IMR-90 (cell line): ENCODE results near the gene CD19. TPM values are rescaled to one million over a fixed set of nuclear protein-coding genes. Genes with fewer than 3 reads are reported as not detected.

ENCODE experiments used
- ATAC-seq: fragments of 200-7000 bp; cut with Tn5 transposase; 2 replicates; pipeline ENCODE4 v1.9.1; 2020; ENCODE audit warnings: low read depth, mild to moderate bottlenecking, moderate library complexity
- BruUV-seq: library from RNA; stranded (reverse); fragments of 400-500 nt; replicated peaks from 2 replicates; lab custom pipeline; 2021; lab: Mats Ljungman, UMichigan
- CTCF ChIA-PET: fragments of 300-600 bp; formaldehyde crosslinking; extraction: SDS; loops from one replicate; lab custom pipeline; 2021; ENCODE audit warnings: antibody characterized with exemption; lab: Yijun Ruan, JAX
- POLR2A ChIA-PET: fragments of 300-600 bp; sonication (Branson Sonifier 250); formaldehyde crosslinking; loops from one replicate; lab custom pipeline; 2022; ENCODE audit warnings: antibody characterized with exemption; ENCODE audit not compliant: unreplicated experiment; lab: Charles Lee
- DNase-seq: peaks from one replicate; pipeline ENCODE4 v3.0.0; 2013
- H2AFZ ChIP-seq: replicated peaks from 2 replicates; pipeline ENCODE3; 2013; ENCODE audit warnings: low read length, mild to moderate bottlenecking; ENCODE audit not compliant: poor library complexity
- H2AK5ac ChIP-seq: 2 replicates; pipeline ENCODE4 v1.6.1; 2013; ENCODE audit warnings: low read depth, low read length, inconsistent platforms
- H2AK9ac ChIP-seq: replicated peaks from 2 replicates; pipeline ENCODE3; 2013; ENCODE audit warnings: mild to moderate bottlenecking, low read depth, low read length, moderate library complexity; ENCODE audit not compliant: poor library complexity
- H2BK120ac ChIP-seq: 2 replicates; pipeline ENCODE4 v1.6.1; 2013; ENCODE audit warnings: low read depth, low read length, inconsistent platforms
- H2BK15ac ChIP-seq: 3 replicates; pipeline ENCODE4 v1.6.1; 2013; ENCODE audit warnings: low read depth, low read length, inconsistent platforms
- H2BK20ac ChIP-seq: 2 replicates; pipeline ENCODE4 v1.6.1; 2013; ENCODE audit warnings: low read depth, mild to moderate bottlenecking, inconsistent platforms, low read length, moderate library complexity
- H2BK5ac ChIP-seq: 2 replicates; pipeline ENCODE4 v1.6.1; 2013; ENCODE audit warnings: mild to moderate bottlenecking, low read depth, low read length, inconsistent platforms; ENCODE audit not compliant: poor library complexity, severe bottlenecking
- H3K14ac ChIP-seq: replicated peaks from 2 replicates; pipeline ENCODE4 v1.6.1; 2013; ENCODE audit warnings: low read depth, low read length, inconsistent platforms
- H3K18ac ChIP-seq: 2 replicates; pipeline ENCODE4 v1.6.1; 2013; ENCODE audit warnings: low read depth, low read length, control low read depth
- H3K23ac ChIP-seq: 2 replicates; pipeline ENCODE4 v1.6.1; 2013; ENCODE audit warnings: low read depth, low read length, inconsistent platforms
- H3K27ac ChIP-seq: 2 replicates; pipeline ENCODE4 v1.5.1; 2013; ENCODE audit warnings: mild to moderate bottlenecking, control low read depth, low read length; ENCODE audit not compliant: insufficient read depth
- H3K27me3 ChIP-seq: 2 replicates; pipeline ENCODE4 v1.6.1; 2013; ENCODE audit warnings: low read length; ENCODE audit not compliant: control insufficient read depth, insufficient read depth
- H3K36me3 ChIP-seq: 2 replicates; pipeline ENCODE4 v1.6.1; 2013; ENCODE audit warnings: low read length, mixed read lengths; ENCODE audit not compliant: control insufficient read depth, insufficient read depth
- H3K4ac ChIP-seq: 2 replicates; pipeline ENCODE4 v1.6.1; 2013; ENCODE audit warnings: low read depth, low read length, inconsistent platforms
- H3K4me1 ChIP-seq: 2 replicates; pipeline ENCODE4 v1.6.1; 2013; ENCODE audit warnings: low read length, mixed read lengths; ENCODE audit not compliant: control insufficient read depth, insufficient read depth
- H3K4me2 ChIP-seq: 2 replicates; pipeline ENCODE4 v1.6.1; 2013; ENCODE audit warnings: low read depth, mild to moderate bottlenecking, control low read depth, low read length, moderate library complexity
- H3K4me3 ChIP-seq: 2 replicates; pipeline ENCODE4 v1.5.1; 2013; ENCODE audit warnings: low read depth, mild to moderate bottlenecking, control low read depth, low read length, moderate library complexity; ENCODE audit not compliant: insufficient read depth
- H3K56ac ChIP-seq: 2 replicates; pipeline ENCODE4 v1.6.1; 2013; ENCODE audit warnings: low read length, inconsistent platforms; ENCODE audit not compliant: insufficient read depth; ENCODE audit errors: extremely low read depth
- H3K79me1 ChIP-seq, 2 experiments: 2 replicates each; pipeline ENCODE4 v1.6.1; 2013; ENCODE audit warnings: low read length in 2 of 2, inconsistent platforms in 1 of 2, low read depth in 1 of 2
- H3K9ac ChIP-seq: 2 replicates; pipeline ENCODE4 v1.6.1; 2013; ENCODE audit warnings: low read depth, low read length, control low read depth
- H3K9me1 ChIP-seq: 2 replicates; pipeline ENCODE4 v1.6.1; 2013; ENCODE audit warnings: low read length, inconsistent platforms; ENCODE audit not compliant: insufficient read depth
- H3K9me3 ChIP-seq: 2 replicates; pipeline ENCODE4 v1.6.1; 2013; ENCODE audit warnings: low read length; ENCODE audit not compliant: control insufficient read depth, insufficient read depth
- H4K20me1 ChIP-seq: 2 replicates; pipeline ENCODE4 v1.6.1; 2013; ENCODE audit warnings: low read length, inconsistent platforms; ENCODE audit not compliant: insufficient read depth
- H4K5ac ChIP-seq: 2 replicates; pipeline ENCODE4 v1.6.1; 2013; ENCODE audit warnings: mild to moderate bottlenecking, low read depth, low read length, control low read depth
- H4K8ac ChIP-seq, 2 experiments: 2 replicates each; pipeline ENCODE4 v1.6.1; 2013; ENCODE audit warnings: low read depth in 2 of 2, low read length in 2 of 2, control low read depth in 1 of 2, inconsistent platforms in 1 of 2
- H4K91ac ChIP-seq: 2 replicates; pipeline ENCODE4 v1.6.1; 2013; ENCODE audit warnings: low read depth, low read length, inconsistent platforms; ENCODE audit not compliant: insufficient read depth
- CHD1 ChIP-seq: IDR thresholded peaks from 2 replicates; pipeline ENCODE4 v1.6.1; 2012; ENCODE audit warnings: low read depth, low read length, improper control_type of control experiment
- CTCF ChIP-seq: conservative IDR thresholded peaks from 2 replicates; pipeline ENCODE4 v1.5.1; 2012; ENCODE audit warnings: mild to moderate bottlenecking, low read depth, low read length, improper control_type of control experiment
- ELK1 ChIP-seq: fragments of 150-350 bp; IDR thresholded peaks from 2 replicates; pipeline ENCODE4 v1.6.1; 2016; ENCODE audit warnings: low read depth, mild to moderate bottlenecking, low read length, moderate library complexity, borderline replicate concordance
- FOS ChIP-seq: fragments of 150-350 bp; IDR thresholded peaks from 2 replicates; pipeline ENCODE4 v1.6.1; 2016; ENCODE audit warnings: low read depth, low read length
- MAZ ChIP-seq: IDR thresholded peaks from 2 replicates; pipeline ENCODE4 v1.6.1; 2012; ENCODE audit warnings: low read depth, mild to moderate bottlenecking, low read length, improper control_type of control experiment, moderate library complexity, borderline replicate concordance
- MXI1 ChIP-seq: IDR thresholded peaks from 2 replicates; pipeline ENCODE4 v1.6.1; 2012; ENCODE audit warnings: low read depth, mild to moderate bottlenecking, low read length, moderate library complexity, borderline replicate concordance
- NFE2L2 ChIP-seq: fragments of 150-350 bp; IDR thresholded peaks from 2 replicates; pipeline ENCODE4 v1.6.1; 2016; ENCODE audit warnings: low read depth, mild to moderate bottlenecking, low read length
- POLR2A ChIP-seq: IDR thresholded peaks from 2 replicates; pipeline ENCODE4 v1.6.1; 2012; ENCODE audit warnings: mild to moderate bottlenecking, low read depth, low read length
- RAD21 ChIP-seq: IDR thresholded peaks from 2 replicates; pipeline ENCODE4 v1.6.1; 2012; ENCODE audit warnings: low read length, improper control_type of control experiment
- RCOR1 ChIP-seq: IDR thresholded peaks from 2 replicates; pipeline ENCODE4 v1.6.1; 2012; ENCODE audit warnings: mild to moderate bottlenecking, low read length, improper control_type of control experiment; ENCODE audit not compliant: insufficient replicate concordance
- SMC3 ChIP-seq: fragments of 150-350 bp; IDR thresholded peaks from 2 replicates; pipeline ENCODE4 v1.6.1; 2016; ENCODE audit warnings: low read depth, mild to moderate bottlenecking, antibody characterized with exemption, low read length, moderate library complexity
- USF2 ChIP-seq: fragments of 150-350 bp; IDR thresholded peaks from 2 replicates; pipeline ENCODE4 v1.6.1; 2017; ENCODE audit warnings: mild to moderate bottlenecking, antibody characterized with exemption, low read length, low read depth
- whole genome bisulfite sequencing, 2 experiments: methylation state at CpG; one replicate each; pipeline versions ENCODE4 v1.1.5 to v1.1.7; 2013; ENCODE audit warnings: missing lambda C conversion rate in 2 of 2; ENCODE audit not compliant: insufficient read length in 1 of 2; ENCODE audit errors: extremely low coverage in 2 of 2; 5-methylcytosine and 5-hydroxymethylcytosine counted together
- dilution Hi-C: fragments of 300-500 bp; cut with HindIII; formaldehyde crosslinking; loops from one replicate; pipeline ENCODE4 v1.14.3; 2018; ENCODE audit warnings: low sequenced_read_pairs; ENCODE audit not compliant: unreplicated experiment
- in situ Hi-C: fragments of 300-500 bp; cut with MboI; formaldehyde crosslinking; loops from 3 replicates; pipeline ENCODE4 v1.14.3; 2019; ENCODE audit warnings: low sequenced_read_pairs, inconsistent platforms, mixed read lengths
- intact Hi-C: fragments of 100-400 bp; cut with micrococcal nuclease; formaldehyde crosslinking; loops from 2 replicates; pipeline ENCODE4 v1.10.0; 2022
- polyA plus RNA-seq, 3 experiments: library from polyadenylated mRNA; depleted of rRNA; stranded (reverse); fragments of >200 nt; gene quantifications; 2 replicates each; pipeline ENCODE4 v1.2.3, GENCODE V29; 2012; ENCODE audit warnings: low replicate concordance in 1 of 3
- total RNA-seq: library from RNA; depleted of rRNA; stranded (reverse); fragments of >200 nt; gene quantifications from 2 replicates; pipeline ENCODE4 v1.2.3, GENCODE V29; 2012

Gene CD19
- total and polyA plus RNA-seq, 2 of the 4 experiments (the other 2 are of a cell fraction): not detected

GRCh38 chr16:28893291-28893690 is 38.5 kb upstream of the CD19 start:
- intact Hi-C loops (no loop called here), dilution Hi-C loops (no loop called here), in situ Hi-C loops (no loop called here)
- H3K27me3 ChIP-seq: no peaks in the 10 kb centered on the region
- no peak overlapping the region for H3K27ac ChIP-seq
- POLR2A ChIA-PET: no interaction called here
- WGBS, 2 experiments: no CpG with 5 or more reads among the region's 4 CpGs
- H3K56ac ChIP-seq: no peak overlapping the region
- no peak overlapping the region for H3K9ac ChIP-seq
- no peaks in the 10 kb centered on the region for H3K4me1 ChIP-seq
- BruUV-seq: no TSS peak
- no peak overlapping the region for H3K4me2 ChIP-seq
- H3K4ac ChIP-seq: no peak overlapping the region
- no peak overlapping the region for H2AK5ac ChIP-seq
- CTCF ChIA-PET: no interaction called here
- H4K91ac ChIP-seq: no peak overlapping the region
- DNase-seq (no peak), ATAC-seq (no peak)
- H3K79me1 ChIP-seq: no peaks in the 10 kb centered on the region
- H3K9me3 ChIP-seq: no peaks in the 10 kb centered on the region
- TF ChIP-seq CTCF (no peak), MXI1 (no peak), POLR2A (no peak), RAD21 (no peak), SMC3 (no peak), NFE2L2 (no peak), ELK1 (no peak), USF2 (no peak), CHD1 (no peak), FOS (no peak), RCOR1 (no peak), MAZ (no peak)
- H2BK15ac ChIP-seq: no peak overlapping the region
- no peak overlapping the region for H2AK9ac ChIP-seq
- H2BK5ac ChIP-seq: no peak overlapping the region
- H2BK120ac ChIP-seq: no peak overlapping the region
- no peak overlapping the region for H3K14ac ChIP-seq
- H3K9me1 ChIP-seq: no peaks in the 10 kb centered on the region
- H3K4me3 ChIP-seq: no peak overlapping the region
- no peak overlapping the region for H4K8ac ChIP-seq
- no peaks in the 10 kb centered on the region for H4K20me1 ChIP-seq
- no peak overlapping the region for H2BK20ac ChIP-seq
- no peak overlapping the region for H3K23ac ChIP-seq
- H2AFZ ChIP-seq: no peak overlapping the region
- H3K18ac ChIP-seq: no peak overlapping the region
- no peaks in the 10 kb centered on the region for H3K36me3 ChIP-seq
- H4K5ac ChIP-seq: no peak overlapping the region
